GM12891 (cell line): Measurements from ENCODE around the gene SHROOM3.

ENCODE experiments used
- DNase-seq: peaks from one replicate; pipeline ENCODE4 v3.0.0; 2011; ENCODE audit warnings: low spot score; ENCODE audit not compliant: insufficient read length
- FAIRE-seq: peaks from 2 replicates; lab custom pipeline; 2011; peaks lifted over from hg19 to GRCh38; lab: Jason Lieb, UNC
- PAX5 ChIP-seq: IDR thresholded peaks from 2 replicates; pipeline ENCODE4 v1.6.1; 2011; ENCODE audit warnings: low read length, moderate library complexity, mild to moderate bottlenecking; ENCODE audit not compliant: insufficient read depth, severe bottlenecking
- POLR2A ChIP-seq: IDR thresholded peaks from 2 replicates; pipeline ENCODE4 v1.6.1; 2011; ENCODE audit warnings: low read depth, low read length, control low read depth
- POLR2AphosphoS5 ChIP-seq: IDR thresholded peaks from 2 replicates; pipeline ENCODE4 v1.6.1; 2011; ENCODE audit warnings: low read depth, low read length, control low read depth
- POU2F2 ChIP-seq: IDR thresholded peaks from 2 replicates; pipeline ENCODE4 v1.6.1; 2011; ENCODE audit warnings: low read depth, mild to moderate bottlenecking, control low read depth, low read length, moderate library complexity
- SPI1 ChIP-seq: IDR thresholded peaks from 2 replicates; pipeline ENCODE4 v1.6.1; 2011; ENCODE audit warnings: low read depth, low read length, control low read depth
- TAF1 ChIP-seq: IDR thresholded peaks from 2 replicates; pipeline ENCODE4 v1.6.1; 2011; ENCODE audit warnings: low read depth, low read length, control low read depth

Gene SHROOM3

DNA sequence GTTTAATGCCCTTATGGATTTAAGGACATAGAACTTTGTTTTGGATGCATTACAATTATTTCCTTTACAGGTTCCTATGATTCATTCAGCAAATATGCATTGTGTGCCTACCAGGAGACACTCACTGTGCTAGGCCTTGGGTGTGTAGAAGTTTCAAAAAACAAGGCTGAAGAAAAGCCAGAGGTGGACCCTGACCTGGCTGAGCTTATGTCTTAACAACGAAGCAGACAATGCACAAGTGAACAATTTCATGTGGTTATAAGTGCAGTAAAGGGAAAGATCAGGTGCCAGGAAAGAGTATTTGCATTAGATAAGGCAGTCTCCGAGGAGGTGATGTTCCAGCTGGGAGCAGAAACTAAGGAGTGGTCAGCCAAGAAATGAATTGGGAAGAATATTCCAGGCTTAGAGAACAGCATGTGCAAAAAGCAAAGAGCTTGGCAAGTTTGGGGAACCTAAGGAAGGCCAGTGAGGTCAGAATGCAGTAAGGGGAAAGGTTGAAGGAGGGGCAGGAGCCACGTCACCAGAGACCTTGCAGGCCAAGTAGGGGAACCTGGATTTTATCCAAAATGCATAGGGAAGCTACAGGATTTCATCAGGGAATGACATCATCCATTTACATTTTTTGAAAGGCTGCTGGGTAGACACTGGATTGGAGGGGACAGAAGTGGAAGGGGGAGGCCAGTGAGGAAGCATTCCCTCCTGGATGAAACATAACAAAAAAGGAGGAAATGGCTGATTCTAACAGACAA is 269.3 kb downstream of the SHROOM3 start:
- FAIRE-seq: no peak
- no peak for DNase-seq
- no peak for TF ChIP-seq POU2F2
- no peak for TF ChIP-seq POLR2AphosphoS5
- TF ChIP-seq TAF1: no peak
- TF ChIP-seq SPI1: no peak
- TF ChIP-seq PAX5: no peak
- no peak for TF ChIP-seq POLR2A

DNA sequence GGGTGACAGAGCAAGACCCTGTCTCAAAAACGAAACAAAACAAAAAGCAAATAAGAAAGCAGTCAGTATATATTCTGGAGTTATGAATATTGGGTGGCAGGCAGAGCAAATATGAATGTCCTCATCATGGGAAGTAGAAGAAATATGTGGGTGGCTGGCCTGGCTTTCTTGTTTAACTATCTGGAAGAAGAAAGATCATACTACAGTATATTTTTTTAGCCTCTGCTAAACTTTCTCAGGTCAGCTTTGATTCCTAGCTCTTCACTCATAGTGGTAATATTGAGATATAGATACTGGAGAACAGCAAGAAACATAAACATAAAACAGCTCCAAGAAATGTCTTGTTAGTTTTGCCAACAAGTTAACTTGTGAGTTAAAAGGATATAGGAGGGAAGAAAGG is 270.4 kb downstream of the SHROOM3 start:
- no peak for TF ChIP-seq PAX5
- TF ChIP-seq SPI1: no peak
- TF ChIP-seq POLR2A: no peak
- no peak for DNase-seq
- FAIRE-seq: no peak

DNA sequence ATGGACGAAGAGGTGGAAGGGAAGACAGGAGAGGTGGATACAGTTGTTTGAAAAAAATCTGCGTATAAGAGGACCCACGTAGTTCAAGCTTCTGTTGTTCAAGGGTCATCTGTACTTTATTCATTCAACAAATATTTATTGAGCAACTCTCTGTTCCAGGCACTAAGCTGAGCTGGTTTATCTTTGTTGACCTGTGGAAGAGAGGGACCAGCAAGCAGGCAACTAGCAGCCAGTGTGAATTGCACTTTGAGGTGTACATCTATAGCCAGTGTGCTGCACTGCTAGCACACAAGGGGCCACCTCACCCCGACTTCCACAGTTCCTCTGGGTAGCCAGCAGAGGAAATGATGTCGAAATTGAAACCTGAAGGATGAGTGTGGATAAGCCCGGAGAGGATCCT is 271.6 kb downstream of the SHROOM3 start:
- TF ChIP-seq POU2F2: no peak
- TF ChIP-seq TAF1: no peak
- no peak for TF ChIP-seq PAX5
- no peak for TF ChIP-seq SPI1
- TF ChIP-seq POLR2A: no peak
- no peak for TF ChIP-seq POLR2AphosphoS5
- no peak for FAIRE-seq

DNA sequence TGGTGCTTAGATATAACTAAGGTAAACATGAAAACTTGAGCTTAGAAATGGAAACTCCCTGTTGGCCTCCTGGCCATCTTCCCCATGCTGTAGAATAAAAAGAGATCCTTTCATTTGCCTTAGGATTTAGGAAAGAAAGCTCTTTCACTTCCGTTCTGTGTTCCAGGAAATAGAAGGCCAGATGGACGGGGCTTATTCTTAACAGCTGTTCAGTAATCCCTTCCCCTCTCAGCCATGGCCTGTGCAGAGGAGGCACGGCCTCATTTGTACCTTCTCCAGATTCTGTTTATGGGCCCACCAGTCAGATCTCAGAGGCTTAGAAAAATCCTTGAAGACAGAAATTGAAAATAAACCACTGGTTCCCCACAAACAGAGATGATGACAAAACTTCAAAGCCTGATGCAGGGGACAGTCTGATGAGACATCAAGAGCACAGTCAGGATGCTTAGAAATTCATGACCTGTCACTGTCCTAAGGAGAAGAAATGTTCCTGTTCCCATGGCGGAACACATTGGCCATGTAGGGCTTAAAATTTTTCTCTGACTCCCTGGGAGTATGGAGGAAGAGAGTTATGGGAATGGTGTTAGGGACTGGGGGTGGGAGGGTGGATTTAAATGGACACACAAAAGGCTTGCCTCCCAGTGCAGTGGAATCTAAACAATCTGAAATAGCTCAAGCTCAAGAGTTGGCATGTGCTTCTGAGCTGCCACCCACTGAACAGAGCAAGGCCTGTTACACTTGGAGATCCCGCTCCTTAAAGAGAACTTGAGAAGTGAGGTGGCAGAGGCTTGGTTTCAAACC is 274.1 kb downstream of the SHROOM3 start:
- no peak for TF ChIP-seq POLR2AphosphoS5
- no peak for TF ChIP-seq PAX5
- no peak for TF ChIP-seq POLR2A
- no peak for TF ChIP-seq SPI1
- no peak for TF ChIP-seq POU2F2
- TF ChIP-seq TAF1: no peak
- DNase-seq: no peak
- FAIRE-seq: no peak

More for the DNA sequence above, 271.6 kb downstream of the SHROOM3 start:
- DNase-seq: no peak

DNA sequence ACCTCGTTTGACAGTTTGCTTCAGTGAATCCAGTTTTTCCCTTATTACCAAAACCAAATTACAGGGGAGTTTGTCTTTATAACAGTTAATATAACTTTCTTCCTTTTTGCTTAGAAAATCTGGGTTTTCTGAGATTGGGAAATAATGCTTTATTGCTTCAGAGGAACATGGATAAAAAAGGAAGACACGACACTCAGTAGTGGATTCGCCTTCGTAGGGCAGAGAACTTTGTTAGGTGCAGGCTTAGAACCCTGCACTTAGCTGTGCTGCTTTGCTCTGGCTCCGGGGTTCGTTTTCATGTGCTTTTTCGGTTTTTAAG is 274.7 kb downstream of the SHROOM3 start:
- FAIRE-seq (no peak), DNase-seq (no peak)
- no peak for TF ChIP-seq TAF1
- TF ChIP-seq PAX5: no peak
- TF ChIP-seq POLR2A: no peak
- no peak for TF ChIP-seq POU2F2
- TF ChIP-seq SPI1: no peak
- no peak for TF ChIP-seq POLR2AphosphoS5

DNA sequence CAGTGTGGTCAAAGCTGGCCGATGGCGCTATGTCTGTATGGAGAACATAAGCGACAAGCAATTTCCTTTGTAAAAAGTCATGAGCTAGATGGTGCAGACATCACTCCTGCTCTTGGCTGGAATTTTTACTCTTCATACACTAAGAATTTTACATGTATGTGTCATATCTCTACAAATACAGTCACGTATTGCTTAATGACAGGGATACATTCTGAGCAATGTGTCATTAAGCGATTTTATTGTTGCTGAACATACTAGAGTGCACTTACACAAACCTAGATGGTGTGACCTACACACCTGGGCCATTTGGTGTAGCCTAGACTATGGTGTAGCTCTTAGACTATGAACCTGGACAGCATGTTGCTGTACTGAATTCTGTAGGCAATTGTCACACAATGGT is 277.5 kb downstream of the SHROOM3 start:
- FAIRE-seq (no peak), DNase-seq (no peak)
- no peak for TF ChIP-seq POLR2AphosphoS5

DNA sequence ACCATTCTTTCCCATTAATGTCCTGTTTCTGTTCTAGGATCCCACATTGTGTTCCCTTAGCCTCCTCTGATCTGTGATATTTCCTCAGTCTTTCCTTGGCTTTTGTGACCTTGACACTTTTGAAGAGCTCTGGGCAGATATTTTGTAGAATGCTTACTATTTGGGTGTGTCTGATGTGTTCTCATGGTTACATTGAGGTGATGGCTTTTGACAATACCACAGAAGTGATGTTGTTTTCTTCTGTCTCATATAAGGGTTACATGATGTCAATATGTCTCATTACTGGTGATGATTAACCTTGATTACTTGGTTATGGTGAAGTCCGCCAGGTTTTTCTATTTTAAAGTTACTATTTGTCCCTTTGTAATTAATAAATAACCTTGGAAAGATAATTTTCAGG is 279.2 kb downstream of the SHROOM3 start:
- FAIRE-seq: no peak

DNA sequence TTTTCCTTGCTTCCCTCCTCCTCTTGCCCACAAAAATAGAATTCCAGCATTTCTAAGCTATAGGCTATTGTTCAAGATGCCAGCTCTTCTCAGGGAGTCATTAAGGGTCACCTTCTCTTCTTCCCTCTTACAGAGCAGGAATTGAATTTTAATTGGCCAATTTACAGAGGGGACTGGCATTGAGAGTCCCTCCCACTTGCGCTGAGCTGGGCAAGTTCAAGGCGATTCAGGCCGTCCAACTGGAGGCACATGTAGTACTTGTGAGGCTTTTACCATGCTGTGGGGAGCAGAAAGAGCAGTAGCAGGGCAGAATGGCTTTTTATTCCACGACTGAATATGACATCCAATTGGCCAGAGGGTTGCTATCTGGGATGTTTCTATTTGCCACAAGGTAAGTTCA is 281.0 kb downstream of the SHROOM3 start:
- TF ChIP-seq TAF1 (no peak), POLR2A (no peak)
- DNase-seq: no peak
- no peak for FAIRE-seq

More for the DNA sequence above, 279.2 kb downstream of the SHROOM3 start:
- no peak for DNase-seq
- no peak for TF ChIP-seq SPI1
- TF ChIP-seq POLR2AphosphoS5: no peak
- TF ChIP-seq POLR2A: no peak
- no peak for TF ChIP-seq TAF1
- no peak for TF ChIP-seq PAX5
- no peak for TF ChIP-seq POU2F2

- DNase-seq (no peak), FAIRE-seq (no peak)
- TF ChIP-seq SPI1 (no peak; the same call in 1 of the 2 replicates), PAX5 (no peak)
Observed at GRCh38 chr4:76716658-76717057, 281.6 kb downstream of the SHROOM3 start.

GRCh38 chr4:76717431-76717830 is 282.4 kb downstream of the SHROOM3 start:
- FAIRE-seq (no peak), DNase-seq (no peak)
- TF ChIP-seq POU2F2: no peak

DNA sequence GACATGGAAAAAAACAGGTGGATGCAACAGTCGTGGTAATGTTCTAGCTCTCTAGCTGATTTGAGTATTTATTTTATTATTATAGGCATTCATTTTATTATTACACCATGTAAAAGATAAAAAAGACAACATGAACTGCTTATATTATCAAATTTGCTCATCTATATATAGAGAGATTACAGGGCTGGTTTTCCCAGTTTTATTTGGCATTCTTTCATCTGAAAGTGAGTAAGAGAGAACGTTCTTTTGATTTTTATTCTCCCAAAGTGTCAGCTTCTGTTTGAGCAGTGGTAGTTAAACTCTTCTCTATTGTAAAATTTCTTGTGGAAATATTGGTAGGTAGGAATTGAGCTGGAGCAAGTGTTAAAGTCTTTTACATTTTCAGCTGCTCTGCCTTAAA is 283.0 kb downstream of the SHROOM3 start:
- FAIRE-seq (no peak), DNase-seq (no peak)

More for the DNA sequence above, 283.0 kb downstream of the SHROOM3 start:
- no peak for TF ChIP-seq SPI1
- no peak for TF ChIP-seq PAX5
- TF ChIP-seq TAF1: no peak
- no peak for TF ChIP-seq POU2F2
- TF ChIP-seq POLR2AphosphoS5: no peak
- TF ChIP-seq POLR2A: no peak
